GM19238 (cell line): Measurements from ENCODE around the gene HSF2BP.
A peak's percentile ranks its signal among the peaks of the same experiment; 100 is the strongest.
"Not testable (repeated sequence)": the region's sequence is repeated elsewhere in the genome, so short reads cannot be mapped to it uniquely, and the experiment has no call there.

Experiments used
- DNase-seq: peaks from one replicate; pipeline ENCODE4 v3.0.0; 2011; ENCODE audit warnings: low spot score; ENCODE audit not compliant: insufficient read length

Gene HSF2BP

GRCh38 chr21:43619344-43619743 lies 39.9 kb downstream of the HSF2BP start:
- no peak for DNase-seq

DNA sequence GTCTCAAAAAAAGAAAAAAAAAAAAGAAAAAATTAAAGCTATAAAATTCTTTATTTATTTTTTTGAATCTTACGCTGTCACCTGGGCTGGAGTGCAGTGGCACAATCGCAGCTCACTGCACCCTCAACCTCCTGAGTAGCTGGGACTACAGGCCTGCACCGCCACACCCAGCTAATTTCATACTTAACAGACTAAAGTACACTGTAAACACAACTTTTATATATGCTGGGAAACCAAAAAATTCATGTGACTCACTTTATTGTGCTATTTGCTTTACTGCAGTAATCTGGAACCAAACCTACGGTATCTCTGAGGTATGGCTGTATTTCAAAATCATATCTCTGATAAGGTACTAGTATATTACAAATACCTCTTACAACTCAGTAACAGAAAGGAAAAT lies 40.3 kb downstream of the HSF2BP start:
- DNase-seq, result no peak

DNA sequence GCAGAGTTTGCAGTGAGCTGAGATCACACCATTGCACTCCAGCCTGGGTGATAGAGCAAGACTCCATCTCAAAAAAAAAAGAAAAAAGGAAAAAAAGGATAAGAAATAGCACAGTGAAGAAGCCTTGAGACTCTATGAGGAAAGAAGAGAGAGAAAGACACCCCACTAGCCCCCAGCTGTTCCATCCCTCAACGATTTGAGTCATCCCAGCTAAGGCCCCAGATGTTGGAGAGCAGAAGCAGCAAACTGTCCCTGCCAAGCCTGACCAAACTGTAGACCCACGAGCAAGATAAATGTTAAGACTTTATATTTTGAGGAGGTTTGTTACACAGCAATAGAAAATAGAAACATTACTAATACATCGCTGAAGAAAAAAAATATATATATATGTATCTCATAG lies 42.4 kb downstream of the HSF2BP start:
- DNase-seq, result not testable (repeated sequence)

GRCh38 chr21:43614839-43615238 lies 44.4 kb downstream of the HSF2BP start:
- no peak for DNase-seq

GRCh38 chr21:43613755-43614638 lies 45.3 kb downstream of the HSF2BP start:
- peak; percentile 42 for DNase-seq

DNA sequence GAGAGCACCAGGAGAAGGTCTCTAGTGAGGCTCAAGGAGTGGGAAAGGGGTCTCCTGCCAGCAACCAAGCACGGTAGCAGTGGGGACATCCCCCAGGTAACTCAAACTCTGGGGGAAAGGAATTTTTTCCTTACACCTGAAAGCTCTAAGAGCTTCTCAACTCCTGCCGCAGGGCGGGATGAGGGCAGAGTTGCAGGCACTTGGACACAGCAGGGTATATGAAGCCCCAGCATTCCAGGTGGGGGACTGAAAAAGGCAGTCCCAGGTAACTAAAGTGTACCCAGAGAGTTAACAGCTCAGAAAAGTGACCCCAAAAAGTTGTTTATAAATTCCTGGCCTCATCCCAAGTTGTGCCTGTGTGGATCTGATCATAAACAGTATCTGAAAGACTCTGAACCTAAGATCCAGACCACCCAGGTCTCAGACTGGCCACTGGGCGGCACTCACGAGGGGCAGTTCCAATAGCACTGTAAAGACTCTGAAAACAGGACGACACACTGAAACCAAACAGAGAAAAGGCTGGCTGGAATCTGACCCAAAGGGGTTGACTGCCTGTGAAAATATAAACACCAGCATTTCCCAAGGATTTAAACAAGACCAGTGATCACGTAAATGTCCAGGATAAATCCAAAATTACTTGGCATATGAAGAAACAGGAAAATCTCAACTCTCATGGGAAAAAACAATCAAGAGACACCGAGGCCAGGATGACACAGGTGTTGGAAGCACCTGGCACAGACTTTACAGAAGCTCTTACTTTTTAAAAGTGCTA lies 47.5 kb downstream of the HSF2BP start:
- peak; percentile 24 for DNase-seq

GRCh38 chr21:43609501-43610340 lies 49.6 kb downstream of the HSF2BP start:
- DNase-seq, result no peak

DNA sequence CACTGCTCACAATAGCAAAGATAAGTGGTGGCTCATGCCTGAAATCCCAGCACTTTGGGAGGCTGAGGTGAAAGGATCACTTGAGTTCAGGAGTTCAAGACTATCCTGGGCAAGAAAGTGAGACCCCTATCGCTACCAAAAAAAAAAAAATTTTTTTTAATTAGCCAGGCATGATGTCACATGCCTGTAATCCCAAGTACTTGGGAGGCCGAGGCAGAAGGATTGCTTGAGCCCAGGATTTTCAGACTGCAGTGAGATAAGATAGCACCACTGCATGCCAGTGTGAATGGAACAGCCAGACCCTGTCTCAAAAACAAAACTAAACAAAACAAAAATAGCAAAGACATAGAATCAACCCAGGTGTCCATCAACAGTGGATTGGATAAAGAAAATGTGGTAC lies 50.6 kb downstream of the HSF2BP start:
- DNase-seq, result no peak

DNA sequence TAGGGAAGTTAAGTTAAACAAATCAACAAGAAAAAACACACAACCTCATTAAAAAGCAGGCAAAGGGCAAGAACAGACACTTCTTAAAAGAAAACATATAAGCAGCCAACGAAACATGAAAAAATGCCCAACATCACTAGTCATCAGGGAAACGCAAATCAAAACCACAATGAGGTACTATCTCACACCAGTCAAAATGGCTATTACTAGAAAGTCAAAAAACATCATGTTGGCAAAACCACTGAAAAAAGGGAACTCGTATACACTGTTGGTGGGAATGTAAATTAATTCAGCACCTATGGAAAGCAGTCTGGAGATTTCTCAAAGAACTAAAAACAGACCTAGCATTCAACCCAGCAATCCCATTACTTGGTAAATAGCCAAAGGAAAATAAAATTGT lies 51.1 kb downstream of the HSF2BP start:
- DNase-seq, result no peak

GRCh38 chr21:43605320-43606215 lies 53.7 kb downstream of the HSF2BP start:
- no peak for DNase-seq

- no peak for DNase-seq
Observed at GRCh38 chr21:43604505-43605204, 54.6 kb downstream of the HSF2BP start.

DNA sequence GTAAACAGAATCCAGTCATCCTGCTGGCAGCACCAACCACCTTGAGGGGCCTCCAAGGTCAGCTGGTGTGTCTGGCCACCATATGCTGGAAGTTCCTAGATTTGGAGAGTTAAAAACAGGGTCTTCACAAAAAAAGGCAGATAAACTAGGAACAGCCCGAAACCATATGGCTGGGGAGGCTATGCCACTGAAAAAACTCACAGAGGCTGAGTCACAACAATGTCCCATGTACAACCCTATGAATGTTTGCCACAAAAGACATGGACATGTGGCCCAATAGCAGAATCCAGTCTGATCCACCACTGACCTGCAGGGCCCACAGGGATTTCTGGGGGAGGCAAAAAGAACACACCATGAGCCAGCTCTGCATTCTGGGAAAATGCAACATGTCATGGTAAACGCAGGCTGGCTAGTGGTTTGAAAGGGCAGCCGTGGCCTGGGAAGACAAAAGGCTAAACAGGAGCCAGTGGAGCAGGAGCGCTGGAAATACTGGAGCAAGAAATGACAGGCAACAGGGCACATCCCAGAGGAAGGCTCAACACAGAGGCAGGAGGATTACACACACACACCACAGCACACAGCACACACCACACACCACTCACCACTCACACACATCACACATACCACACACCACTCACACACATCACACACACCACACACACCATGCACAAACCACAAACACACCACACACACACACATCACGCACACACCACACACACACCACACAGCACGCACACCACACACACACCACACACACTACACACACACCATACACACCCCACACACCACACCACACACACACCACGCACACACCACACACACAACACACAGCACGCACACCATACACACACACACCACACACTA lies 55.4 kb downstream of the HSF2BP start:
- DNase-seq, result no peak

DNA sequence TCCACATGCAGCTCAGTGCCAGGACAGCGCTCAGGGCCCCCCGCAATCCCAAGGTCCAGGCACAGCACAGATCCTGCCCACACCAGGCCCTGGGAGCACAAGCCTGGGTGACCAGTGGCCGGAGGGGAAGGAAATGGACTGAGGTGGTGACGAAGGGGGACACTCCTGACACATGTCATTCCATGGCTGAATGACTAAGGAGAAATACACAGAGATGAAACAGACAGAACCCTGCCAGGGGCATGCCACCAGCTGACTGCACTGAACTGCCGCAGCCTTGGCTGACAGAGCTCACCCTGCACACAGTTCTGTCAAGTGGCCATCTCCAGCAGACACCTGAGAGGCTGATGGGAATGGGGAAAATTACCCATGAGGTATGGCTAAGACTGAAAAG lies 56.1 kb downstream of the HSF2BP start:
- DNase-seq, result no peak

GRCh38 chr21:43602266-43603232 lies 56.7 kb downstream of the HSF2BP start:
- DNase-seq, result no peak

- no peak for DNase-seq
Observed at GRCh38 chr21:43600642-43601402, 58.5 kb downstream of the HSF2BP start.

DNA sequence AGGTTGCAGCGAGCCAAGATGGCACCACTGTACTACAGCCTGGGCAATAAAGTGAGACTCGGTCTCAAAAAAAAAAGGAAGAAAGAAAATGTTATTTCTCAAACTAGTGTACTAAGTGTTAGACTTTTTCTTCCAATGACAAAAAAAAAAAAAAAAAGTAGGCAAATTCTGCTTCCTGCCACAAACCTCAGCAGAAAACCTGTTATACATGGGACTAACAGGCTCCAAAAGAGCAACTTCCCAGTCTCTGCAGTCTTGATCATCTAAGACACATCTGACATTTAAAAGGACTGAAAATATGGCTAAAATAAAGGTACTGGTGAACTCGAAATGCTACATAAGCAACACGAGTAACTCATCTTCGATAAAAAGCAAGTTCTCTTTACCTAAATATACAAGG lies 59.6 kb downstream of the HSF2BP start:
- DNase-seq, result no peak
